GM21447 (cell line): Measurements from ENCODE around the gene DSP.

ENCODE experiments used
- ATAC-seq: cut with Tn5 transposase; IDR thresholded peaks from one replicate; pipeline ENCODE4 v1.9.1; 2021; ENCODE audit not compliant: unreplicated experiment

DSP gene

GRCh38 chr6:7559196-7559595 is 17.7 kb downstream of the DSP start:
- ATAC-seq = no peak

GRCh38 chr6:7559651-7560385 is 18.3 kb downstream of the DSP start:
- ATAC-seq = no peak

- ATAC-seq = no peak
Observed at GRCh38 chr6:7561153-7561964, 19.9 kb downstream of the DSP start.

DNA sequence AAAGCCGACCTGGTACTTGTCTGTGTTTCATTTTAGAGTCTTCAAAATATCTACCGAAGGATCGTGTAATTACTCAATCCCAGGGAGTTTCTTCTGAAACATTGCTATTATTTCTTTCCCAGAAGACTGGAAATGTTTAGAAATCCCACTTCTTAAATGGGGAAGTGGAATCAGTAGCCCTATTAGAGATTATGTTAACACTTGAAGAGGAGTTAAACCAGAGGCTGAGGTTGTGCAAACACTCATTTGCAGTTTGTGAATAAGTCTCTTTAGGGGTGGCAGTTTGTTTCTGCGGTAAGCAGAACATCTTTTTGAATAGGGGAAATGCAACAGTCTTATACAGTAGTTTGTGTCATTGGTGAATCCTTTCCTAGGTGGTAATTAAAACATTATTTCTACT is 21.3 kb downstream of the DSP start:
- ATAC-seq = no peak

DNA sequence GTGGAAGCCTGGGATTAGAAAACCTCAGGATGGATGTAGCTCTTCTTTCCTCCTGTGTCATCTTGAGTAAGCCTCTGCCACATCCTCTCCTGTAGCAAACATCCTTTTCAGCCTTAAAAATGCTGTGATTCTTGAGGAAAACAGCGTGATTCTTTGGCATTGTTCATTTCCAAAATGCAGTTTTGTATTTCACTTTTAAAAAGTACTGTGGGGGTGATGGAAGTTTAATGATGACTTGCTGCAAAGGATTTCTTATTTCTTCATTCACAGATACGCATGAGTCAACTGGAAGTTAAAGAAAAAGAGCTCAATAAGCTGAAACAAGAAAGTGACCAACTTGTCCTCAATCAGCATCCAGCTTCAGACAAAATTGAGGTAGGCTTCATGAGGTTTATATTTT is 24.6 kb downstream of the DSP start:
- ATAC-seq = no peak

DNA sequence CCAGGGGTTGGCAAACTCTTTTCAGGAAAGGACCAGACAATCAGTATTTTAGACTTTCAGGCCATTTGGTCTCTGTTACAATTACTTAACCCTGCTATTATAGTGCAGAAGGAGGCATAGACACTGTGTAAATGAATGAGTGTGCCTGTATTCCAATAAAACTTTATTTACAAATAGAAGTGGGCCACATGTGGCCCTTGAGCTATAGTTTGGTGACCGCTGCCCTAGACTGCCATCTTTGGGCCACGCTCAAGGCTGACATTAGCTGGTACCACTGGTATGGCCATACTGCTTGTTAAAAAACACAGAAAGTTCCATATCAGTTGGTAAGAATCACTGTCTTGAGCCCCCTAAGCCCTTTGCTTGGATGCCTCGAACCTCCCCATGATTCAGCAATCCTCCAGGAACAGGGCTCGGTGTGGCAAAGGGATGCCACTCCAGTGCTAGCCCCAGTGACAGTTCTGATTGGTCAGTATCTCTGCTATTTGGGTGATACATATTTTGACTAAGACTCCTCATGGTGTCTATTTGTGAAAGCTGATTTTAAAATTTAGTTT is 25.2 kb downstream of the DSP start:
- no peak for ATAC-seq

- no peak for ATAC-seq
Observed at GRCh38 chr6:7568021-7568420, 26.6 kb downstream of the DSP start.

DNA sequence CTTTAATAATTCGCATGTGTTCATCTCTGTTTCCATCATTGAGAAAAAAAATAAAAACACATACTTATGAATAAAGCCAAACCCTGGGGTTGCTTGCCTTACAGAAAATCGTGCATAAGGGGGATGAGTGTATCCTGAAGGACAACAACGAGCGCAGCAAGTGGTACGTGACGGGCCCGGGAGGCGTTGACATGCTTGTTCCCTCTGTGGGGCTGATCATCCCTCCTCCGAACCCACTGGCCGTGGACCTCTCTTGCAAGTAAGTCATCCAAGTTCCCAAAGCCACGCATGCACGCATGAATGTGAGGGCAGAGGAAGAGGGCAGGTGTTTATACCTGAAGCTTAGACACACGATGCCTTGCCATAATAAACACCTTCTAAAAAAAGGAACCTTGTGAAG is 27.6 kb downstream of the DSP start:
- ATAC-seq = no peak

DNA sequence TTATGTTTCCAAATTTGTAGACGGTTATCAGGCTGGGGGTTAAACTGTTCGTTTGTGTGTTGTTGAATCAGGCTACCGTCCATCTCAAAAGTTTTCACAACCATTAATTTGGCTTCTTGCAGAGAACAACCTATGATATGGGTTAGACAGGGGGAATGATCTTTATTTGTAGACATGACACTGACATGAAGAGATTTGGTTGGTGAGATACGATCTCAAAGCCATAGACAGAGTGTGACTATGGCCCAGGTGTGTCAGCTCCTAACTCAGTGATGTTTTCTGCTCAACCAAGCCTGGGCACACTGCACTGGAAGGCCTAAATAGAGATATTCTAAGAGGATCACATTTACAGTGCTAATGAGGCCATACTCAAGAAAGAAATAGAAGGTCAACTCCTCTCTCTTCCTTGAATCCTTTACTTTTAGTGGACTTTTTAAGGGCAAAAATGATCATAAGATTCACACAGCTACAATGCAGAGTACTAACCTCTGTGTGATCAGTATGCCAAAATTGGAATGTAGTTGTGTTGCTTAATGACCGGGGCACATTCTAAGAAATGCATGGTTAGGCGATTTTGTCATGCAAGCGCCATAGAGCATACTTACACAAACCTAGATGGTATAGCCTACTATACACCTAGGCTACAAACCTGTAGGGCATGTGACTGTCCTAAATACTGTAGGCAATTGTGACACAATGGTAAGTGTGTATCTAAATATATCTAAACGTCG is 30.9 kb downstream of the DSP start:
- no peak for ATAC-seq

DNA sequence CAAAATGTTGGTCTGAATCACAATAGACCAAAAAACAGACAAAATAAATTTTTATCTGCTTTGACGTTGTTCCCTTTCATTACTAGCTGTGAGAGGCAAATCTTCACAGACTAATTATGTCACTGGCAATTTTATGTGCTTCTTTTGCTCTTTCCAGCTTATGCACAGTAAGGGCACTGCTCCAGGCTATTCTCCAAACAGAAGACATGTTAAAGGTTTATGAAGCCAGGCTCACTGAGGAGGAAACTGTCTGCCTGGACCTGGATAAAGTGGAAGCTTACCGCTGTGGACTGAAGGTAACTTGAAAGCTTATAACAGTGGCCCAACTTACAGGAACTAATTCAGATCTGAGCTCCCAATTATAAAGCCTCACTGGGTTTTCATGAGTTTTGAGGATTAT is 33.0 kb downstream of the DSP start:
- ATAC-seq = no peak

- no peak for ATAC-seq
Observed at GRCh38 chr6:7578516-7578915, 37.0 kb downstream of the DSP start.

DNA sequence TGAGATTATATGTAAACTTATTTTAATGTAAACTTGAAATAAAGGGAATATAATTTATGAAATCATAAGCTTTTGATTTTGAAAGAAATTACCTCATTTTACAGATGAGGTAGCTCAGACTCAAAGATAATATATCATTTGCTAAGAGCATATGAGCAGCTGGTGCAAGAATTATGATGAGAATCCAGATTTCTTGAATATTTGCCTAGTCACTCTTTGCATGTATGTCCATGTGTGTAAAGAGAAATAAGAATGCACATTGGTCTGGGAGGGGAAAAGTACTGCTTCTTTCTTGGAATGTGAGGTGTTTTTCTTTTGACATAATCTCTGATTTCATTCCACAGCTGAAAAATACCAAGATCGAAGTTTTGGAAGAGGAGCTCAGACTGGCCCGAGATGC is 37.5 kb downstream of the DSP start:
- no peak for ATAC-seq

GRCh38 chr6:7579851-7580250 is 38.4 kb downstream of the DSP start:
- ATAC-seq = no peak

GRCh38 chr6:7580537-7580926 is 39.1 kb downstream of the DSP start:
- no peak for ATAC-seq

- ATAC-seq = no peak
Observed at GRCh38 chr6:7580927-7581618, 39.6 kb downstream of the DSP start.

- ATAC-seq = no peak
Observed at GRCh38 chr6:7585287-7585930, 43.9 kb downstream of the DSP start.

DNA sequence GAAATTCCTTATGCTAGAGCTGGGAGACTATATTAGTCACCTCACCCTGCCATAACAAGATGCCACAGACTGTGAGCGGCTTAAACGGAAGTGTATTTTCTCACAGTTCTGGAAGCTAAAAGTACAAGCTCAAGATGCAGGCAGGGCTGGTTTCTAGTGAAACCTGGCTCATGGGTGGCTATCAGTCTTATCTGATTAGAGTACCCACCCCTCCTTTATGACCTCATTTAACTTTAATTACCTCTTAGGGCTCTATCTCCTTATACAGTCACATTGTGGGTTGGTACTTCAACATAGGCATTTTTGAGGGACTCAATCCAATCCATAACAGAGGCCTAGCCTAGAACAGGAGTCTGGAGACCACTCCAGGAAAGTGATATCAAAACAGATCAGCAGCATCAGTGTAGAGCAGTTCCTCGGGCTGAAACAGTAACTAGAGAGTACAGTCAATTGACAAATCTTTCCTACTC is 46.2 kb downstream of the DSP start:
- no peak for ATAC-seq

GRCh38 chr6:7588506-7588905 is 47.0 kb downstream of the DSP start:
- no peak for ATAC-seq

DNA sequence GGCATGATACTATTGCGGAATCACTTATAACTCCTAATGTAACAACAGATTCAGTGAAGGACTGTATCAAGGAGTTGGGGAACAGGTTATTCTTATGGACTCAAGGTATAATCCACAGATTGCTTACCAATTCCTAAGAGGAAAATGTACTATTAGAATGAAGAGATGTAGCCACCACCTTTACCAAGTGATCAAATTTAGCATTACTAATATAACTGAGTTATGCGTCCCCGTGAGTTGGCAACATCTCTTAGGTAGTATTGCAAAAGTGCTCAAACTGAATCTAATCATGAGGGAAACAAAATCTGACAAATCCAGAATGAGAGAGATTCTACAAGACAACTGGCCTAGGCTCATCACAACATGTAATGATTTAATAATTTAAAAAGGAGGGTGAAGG is 47.8 kb downstream of the DSP start:
- ATAC-seq = no peak
